ENCODE data around the gene RPH3AL. TPM values are rescaled to one million over a fixed set of nuclear protein-coding genes. Genes with fewer than 3 reads are reported as not detected.

The RPH3AL gene
- total RNA-seq, 6 experiments from 2014 or later: 17.6 to 74.0 (median 25.7) TPM

DNA sequence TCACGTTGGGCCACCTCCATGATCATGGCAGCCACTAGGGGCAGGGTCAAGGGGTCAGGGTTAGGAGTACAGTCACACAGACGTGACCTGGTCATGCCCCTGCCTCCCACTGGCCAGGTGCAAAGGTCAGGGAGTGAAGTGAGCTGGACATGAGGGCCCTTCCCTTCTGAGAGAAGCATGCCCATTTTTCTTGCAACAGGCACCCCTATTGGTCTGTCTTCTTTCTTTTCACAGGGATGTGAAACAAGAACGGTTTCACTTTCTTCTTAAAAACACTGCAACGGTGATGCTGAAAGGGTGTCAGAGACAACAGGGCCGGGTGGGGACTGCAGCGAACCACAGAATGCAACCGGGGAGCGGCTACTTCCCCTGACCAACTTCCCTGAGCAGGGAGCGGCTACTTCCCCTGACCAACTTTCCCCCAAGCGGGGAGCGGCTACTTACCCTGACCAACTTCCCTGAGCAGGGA, 119.1 kb downstream of the RPH3AL start:
- WGBS (ENCODE audit: insufficient coverage, low coverage, low lambda C conversion rate, missing lambda C conversion rate): 40% methylated on average over 5 of the region's 11 CpGs

DNA sequence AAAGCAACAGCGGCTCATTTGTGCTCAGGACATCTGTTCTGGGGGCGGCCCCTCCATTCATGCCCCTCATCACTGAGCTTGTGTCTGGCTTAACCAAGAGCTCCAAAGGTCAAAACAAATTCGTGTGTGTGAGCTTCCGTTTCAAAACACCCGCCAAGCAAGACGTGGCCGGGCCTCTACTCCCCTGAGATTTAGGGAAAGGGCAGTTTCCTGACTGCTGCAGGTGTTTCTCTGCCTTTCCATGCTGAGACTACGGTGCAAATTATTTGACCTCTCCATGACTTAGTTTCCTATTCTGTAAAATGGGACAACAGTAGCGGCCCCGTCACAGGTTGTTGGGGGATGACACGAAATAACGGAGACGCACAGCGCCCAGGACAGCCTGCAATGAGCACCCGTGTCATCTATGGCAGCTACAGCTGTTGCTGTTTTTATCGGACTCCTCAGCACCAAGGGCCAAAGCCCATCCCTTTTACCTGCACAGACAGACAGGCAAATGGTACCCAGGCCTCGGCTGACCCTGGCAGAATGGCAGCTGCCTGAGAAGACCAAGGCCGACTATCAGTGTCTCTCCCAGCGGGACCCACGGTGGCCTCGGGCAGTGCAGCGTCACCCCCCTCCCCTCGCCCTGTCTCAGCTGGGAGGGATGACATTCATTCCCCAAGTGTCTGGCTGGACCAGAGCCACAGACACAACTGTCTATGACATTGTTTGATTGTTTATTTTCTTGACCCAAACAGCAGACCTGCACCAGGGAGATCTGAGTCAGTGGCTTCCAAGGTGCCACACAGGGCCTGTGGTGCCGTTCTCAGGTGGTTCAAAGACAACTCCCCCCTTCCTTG, 120.4 kb downstream of the RPH3AL start:
- 73% methylated on average over 15 of the region's 24 CpGs for WGBS (ENCODE audit: insufficient coverage, low coverage, low lambda C conversion rate, missing lambda C conversion rate)
- Histone ChIP-seq H3K27ac (no peak overlapping the region), H3K4me1 (peaks cover 0 to 18% (median 5%) of the 10 kb centered on the region in 4 donors), H3K27me3 (no peaks in the 10 kb centered on the region), H3K4me3 (no peak overlapping the region), H3K9me3 (no peaks in the 10 kb centered on the region), H3K36me3 (no peaks in the 10 kb centered on the region)
- TF ChIP-seq POLR2A (IDR thresholded peaks at IDR 0.05): no peak
- TF ChIP-seq, protein P1, sequence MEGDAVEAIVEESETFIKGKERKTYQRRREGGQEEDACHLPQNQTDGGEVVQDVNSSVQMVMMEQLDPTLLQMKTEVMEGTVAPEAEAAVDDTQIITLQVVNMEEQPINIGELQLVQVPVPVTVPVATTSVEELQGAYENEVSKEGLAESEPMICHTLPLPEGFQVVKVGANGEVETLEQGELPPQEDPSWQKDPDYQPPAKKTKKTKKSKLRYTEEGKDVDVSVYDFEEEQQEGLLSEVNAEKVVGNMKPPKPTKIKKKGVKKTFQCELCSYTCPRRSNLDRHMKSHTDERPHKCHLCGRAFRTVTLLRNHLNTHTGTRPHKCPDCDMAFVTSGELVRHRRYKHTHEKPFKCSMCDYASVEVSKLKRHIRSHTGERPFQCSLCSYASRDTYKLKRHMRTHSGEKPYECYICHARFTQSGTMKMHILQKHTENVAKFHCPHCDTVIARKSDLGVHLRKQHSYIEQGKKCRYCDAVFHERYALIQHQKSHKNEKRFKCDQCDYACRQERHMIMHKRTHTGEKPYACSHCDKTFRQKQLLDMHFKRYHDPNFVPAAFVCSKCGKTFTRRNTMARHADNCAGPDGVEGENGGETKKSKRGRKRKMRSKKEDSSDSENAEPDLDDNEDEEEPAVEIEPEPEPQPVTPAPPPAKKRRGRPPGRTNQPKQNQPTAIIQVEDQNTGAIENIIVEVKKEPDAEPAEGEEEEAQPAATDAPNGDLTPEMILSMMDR (IDR thresholded peaks at IDR 0.05): no peak
- intact Hi-C loops (cut with DNase I): no loop called here
- peak in 1 of 4 donors; percentile 2 for ATAC-seq
- peak in 2 of 3 donors; percentile 17 to 40 for DNase-seq

More for the DNA sequence above, 119.1 kb downstream of the RPH3AL start:
- H3K4me3 ChIP-seq: no peak overlapping the region
- H3K27ac ChIP-seq: peak overlapping the region in 1 of 3 donors; percentile 33
- DNase-seq (peak; percentile 86 to 94 (median 90)), ATAC-seq (peak; percentile 89 to 96 (median 91))
- no peaks in the 10 kb centered on the region for H3K27me3 ChIP-seq
- no peaks in the 10 kb centered on the region for H3K9me3 ChIP-seq
- intact Hi-C loops (cut with DNase I): no loop called here
- no peaks in the 10 kb centered on the region for H3K36me3 ChIP-seq
- TF ChIP-seq, protein P1 (IDR thresholded peaks at IDR 0.05): peak in 1 of 4 donors; percentile 23
- TF ChIP-seq POLR2A (IDR thresholded peaks at IDR 0.05): no peak
- peaks cover 0 to 18% (median 5%) of the 10 kb centered on the region in 4 donors for H3K4me1 ChIP-seq

DNA sequence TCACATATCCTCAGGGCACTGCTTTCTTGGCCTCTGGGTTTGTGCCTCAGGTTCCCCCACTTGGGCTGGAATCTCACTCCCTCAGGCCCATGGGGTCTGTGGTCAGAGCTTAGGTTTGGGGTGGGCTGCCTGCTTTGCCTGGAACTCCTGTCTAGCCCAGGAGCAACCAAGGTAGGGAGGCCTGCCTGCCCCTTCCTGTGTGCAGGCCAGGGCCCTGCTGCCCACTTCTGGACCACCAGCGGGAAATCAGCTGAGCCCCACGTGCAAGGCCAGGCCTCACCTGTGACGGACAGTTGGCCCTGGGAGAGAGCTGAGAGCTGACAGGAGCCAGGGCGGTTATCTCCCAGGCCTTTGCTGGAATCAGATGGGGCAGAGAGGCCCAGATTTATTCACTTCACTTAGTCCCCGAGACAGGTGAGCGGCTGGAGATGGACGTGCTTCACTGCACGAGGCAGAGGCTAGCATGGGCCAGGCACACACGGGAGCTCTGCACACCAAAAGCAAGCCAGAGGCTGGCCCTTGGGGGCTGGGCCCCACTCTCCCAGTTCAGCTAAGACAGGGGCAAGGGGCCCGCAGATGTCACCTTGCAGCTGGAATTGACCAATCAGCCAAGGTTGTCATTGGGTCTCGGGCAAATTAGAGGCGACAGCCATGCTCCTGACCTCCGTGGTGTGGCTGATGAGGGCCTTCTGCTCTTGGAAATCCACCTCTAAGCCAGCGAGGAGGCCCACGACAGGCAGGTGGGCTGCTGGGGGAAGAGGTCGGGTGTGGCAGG, 121.2 kb downstream of the RPH3AL start:
- intact Hi-C loops (cut with DNase I): no loop called here
- Histone ChIP-seq H3K9me3 (no peaks in the 10 kb centered on the region), H3K36me3 (no peaks in the 10 kb centered on the region), H3K4me3 (no peak overlapping the region), H3K27me3 (no peaks in the 10 kb centered on the region), H3K27ac (no peak overlapping the region), H3K4me1 (peaks cover 0 to 18% (median 5%) of the 10 kb centered on the region in 4 donors)
- no peak for TF ChIP-seq POLR2A (IDR thresholded peaks at IDR 0.05)
- TF ChIP-seq, protein P1 (IDR thresholded peaks at IDR 0.05): no peak
- 50% methylated on average over 2 of the region's 16 CpGs for WGBS (ENCODE audit: insufficient coverage, low coverage, low lambda C conversion rate, missing lambda C conversion rate)
- DNase-seq: peak in 2 of 3 donors; percentile 9 to 41
- ATAC-seq: no peak

DNA sequence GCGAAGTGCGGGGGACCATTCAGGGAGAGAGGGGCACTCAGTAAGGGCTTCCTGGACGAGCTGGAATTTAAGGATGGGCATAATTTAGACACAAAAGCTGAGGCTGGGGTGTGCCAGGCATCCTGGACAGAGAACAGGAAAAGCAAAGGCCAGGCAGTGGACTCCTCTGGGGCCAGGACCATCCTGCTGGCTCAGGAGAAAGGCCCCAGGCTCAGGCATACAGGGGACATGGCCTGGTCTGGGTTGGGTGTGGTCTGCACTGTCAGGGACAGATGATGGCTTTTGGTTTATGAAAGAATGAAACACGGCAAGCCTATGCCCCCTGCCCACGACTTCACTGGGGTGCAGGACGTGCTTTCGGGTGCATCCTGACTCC, 122.2 kb downstream of the RPH3AL start:
- WGBS (ENCODE audit: insufficient coverage, low coverage, low lambda C conversion rate, missing lambda C conversion rate): 93% methylated on average over 4 of the region's 7 CpGs
- Histone ChIP-seq H3K4me1 (peaks cover 0 to 15% (median 5%) of the 10 kb centered on the region in 4 donors), H3K36me3 (no peaks in the 10 kb centered on the region), H3K27me3 (no peaks in the 10 kb centered on the region), H3K9me3 (no peaks in the 10 kb centered on the region), H3K27ac (no peak overlapping the region), H3K4me3 (no peak overlapping the region)
- DNase-seq (peak in 1 of 3 donors; percentile 25), ATAC-seq (no peak)
- no peak for TF ChIP-seq POLR2A (IDR thresholded peaks at IDR 0.05)
- TF ChIP-seq, protein P1 (IDR thresholded peaks at IDR 0.05): no peak
- intact Hi-C loops (cut with DNase I): no loop called here

Data from right lobe of liver (tissue), 6 donors.